Glomerular endothelial cell (primary cell): Measurements from ENCODE around the gene CHST6. TPM values are rescaled to one million over a fixed set of nuclear protein-coding genes. Genes with fewer than 3 reads are reported as not detected.
"Not testable (repeated sequence)": the region's sequence is repeated elsewhere in the genome, so short reads cannot be mapped to it uniquely, and the experiment has no call there.

ENCODE experiments used
- DNase-seq: peaks from one replicate; pipeline ENCODE4 v3.0.0-alpha.2; 2011; ENCODE audit warnings: low read depth, low spot score; ENCODE audit errors: extremely low read depth
- total RNA-seq: library from RNA; depleted of rRNA; stranded (reverse); fragments of >200 nt; gene quantifications from 2 replicates; pipeline ENCODE4 v1.2.3, GENCODE V29; 2015

Gene CHST6
- total RNA-seq, 1 donor from 2014 or later: 1.5 TPM

- DNase-seq: no peak
These were observed 17.4 kb downstream of the CHST6 start for GRCh38 chr16:75477680-75478473.

GRCh38 chr16:75476817-75477216 is 18.4 kb downstream of the CHST6 start:
- no peak for DNase-seq

GRCh38 chr16:75475420-75475847 is 19.8 kb downstream of the CHST6 start:
- no peak for DNase-seq

GRCh38 chr16:75472908-75473877 is 22.0 kb downstream of the CHST6 start:
- no peak for DNase-seq

GRCh38 chr16:75471723-75472633 is 23.3 kb downstream of the CHST6 start:
- peak; percentile 41 for DNase-seq

- DNase-seq: no peak
These were observed 28.5 kb downstream of the CHST6 start for GRCh38 chr16:75466760-75467159.

- peak; percentile 82 for DNase-seq
These were observed 30.9 kb downstream of the CHST6 start, which contains the start of gene TMEM170A for GRCh38 chr16:75464122-75464918. TMEM170A (minus strand) TSS chr16:75464689; CDS start chr16:75464600, 89 bp downstream.

GRCh38 chr16:75463389-75464121 is 31.7 kb downstream of the CHST6 start:
- DNase-seq: not testable (repeated sequence)

- DNase-seq: no peak
These were observed 32.4 kb downstream of the CHST6 start for GRCh38 chr16:75462806-75463205.

GRCh38 chr16:75461575-75461974 is 33.7 kb downstream of the CHST6 start:
- no peak for DNase-seq

- DNase-seq: no peak
These were observed 34.8 kb downstream of the CHST6 start for GRCh38 chr16:75460446-75460845.

- DNase-seq: no peak
These were observed 35.5 kb downstream of the CHST6 start for GRCh38 chr16:75459691-75460090.

GRCh38 chr16:75458439-75458838 is 36.8 kb downstream of the CHST6 start:
- no peak for DNase-seq

- no peak for DNase-seq
These were observed 37.2 kb downstream of the CHST6 start for GRCh38 chr16:75458029-75458428.

- no peak for DNase-seq
These were observed 37.7 kb downstream of the CHST6 start for GRCh38 chr16:75457485-75458021.

GRCh38 chr16:75456971-75457370 is 38.3 kb downstream of the CHST6 start:
- DNase-seq: no peak

- DNase-seq: not testable (repeated sequence)
These were observed 38.8 kb downstream of the CHST6 start for GRCh38 chr16:75456486-75456885.

- DNase-seq: no peak
These were observed 39.6 kb downstream of the CHST6 start for GRCh38 chr16:75455677-75456076.
